ENCODE measurements around the gene GGT6.

DNA sequence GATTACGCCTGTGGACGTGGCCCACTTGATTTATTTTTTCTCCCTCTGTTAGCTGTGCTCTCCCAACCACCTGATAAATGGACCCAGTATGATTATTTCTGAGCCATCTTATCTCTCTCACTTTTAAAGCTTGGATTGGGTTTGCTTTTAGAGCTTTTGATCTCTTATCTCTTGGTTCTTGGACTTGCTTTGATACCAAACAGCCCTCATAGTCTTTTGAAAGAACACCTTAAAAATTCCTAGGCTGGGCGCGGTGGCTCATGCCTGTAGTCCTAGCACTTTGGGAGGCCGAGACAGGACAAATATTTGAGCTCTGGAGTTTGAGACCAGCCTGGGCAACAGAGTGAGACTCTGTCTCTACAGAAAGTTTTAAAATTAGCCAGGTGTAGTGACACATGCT lies 49.8 kb upstream of the GGT6 start:
- TF ChIP-seq, protein P1, sequence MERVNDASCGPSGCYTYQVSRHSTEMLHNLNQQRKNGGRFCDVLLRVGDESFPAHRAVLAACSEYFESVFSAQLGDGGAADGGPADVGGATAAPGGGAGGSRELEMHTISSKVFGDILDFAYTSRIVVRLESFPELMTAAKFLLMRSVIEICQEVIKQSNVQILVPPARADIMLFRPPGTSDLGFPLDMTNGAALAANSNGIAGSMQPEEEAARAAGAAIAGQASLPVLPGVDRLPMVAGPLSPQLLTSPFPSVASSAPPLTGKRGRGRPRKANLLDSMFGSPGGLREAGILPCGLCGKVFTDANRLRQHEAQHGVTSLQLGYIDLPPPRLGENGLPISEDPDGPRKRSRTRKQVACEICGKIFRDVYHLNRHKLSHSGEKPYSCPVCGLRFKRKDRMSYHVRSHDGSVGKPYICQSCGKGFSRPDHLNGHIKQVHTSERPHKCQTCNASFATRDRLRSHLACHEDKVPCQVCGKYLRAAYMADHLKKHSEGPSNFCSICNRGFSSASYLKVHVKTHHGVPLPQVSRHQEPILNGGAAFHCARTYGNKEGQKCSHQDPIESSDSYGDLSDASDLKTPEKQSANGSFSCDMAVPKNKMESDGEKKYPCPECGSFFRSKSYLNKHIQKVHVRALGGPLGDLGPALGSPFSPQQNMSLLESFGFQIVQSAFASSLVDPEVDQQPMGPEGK (CRISPR knock-in tag; IDR thresholded peaks at IDR 0.05; ENCODE audit: borderline replicate concordance) = no peak
- TF ChIP-seq OSR1 (CRISPR knock-in tag; IDR thresholded peaks at IDR 0.05) (no peak), ARNTL (CRISPR knock-in tag; IDR thresholded peaks at IDR 0.05; ENCODE audit: borderline replicate concordance, low read depth) (no peak)
- TF ChIP-seq, protein P2, sequence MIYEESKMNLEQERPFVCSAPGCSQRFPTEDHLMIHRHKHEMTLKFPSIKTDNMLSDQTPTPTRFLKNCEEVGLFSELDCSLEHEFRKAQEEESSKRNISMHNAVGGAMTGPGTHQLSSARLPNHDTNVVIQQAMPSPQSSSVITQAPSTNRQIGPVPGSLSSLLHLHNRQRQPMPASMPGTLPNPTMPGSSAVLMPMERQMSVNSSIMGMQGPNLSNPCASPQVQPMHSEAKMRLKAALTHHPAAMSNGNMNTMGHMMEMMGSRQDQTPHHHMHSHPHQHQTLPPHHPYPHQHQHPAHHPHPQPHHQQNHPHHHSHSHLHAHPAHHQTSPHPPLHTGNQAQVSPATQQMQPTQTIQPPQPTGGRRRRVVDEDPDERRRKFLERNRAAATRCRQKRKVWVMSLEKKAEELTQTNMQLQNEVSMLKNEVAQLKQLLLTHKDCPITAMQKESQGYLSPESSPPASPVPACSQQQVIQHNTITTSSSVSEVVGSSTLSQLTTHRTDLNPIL (CRISPR knock-in tag; IDR thresholded peaks at IDR 0.05; ENCODE audit: low read depth) = no peak
- TF ChIP-seq, protein P3, sequence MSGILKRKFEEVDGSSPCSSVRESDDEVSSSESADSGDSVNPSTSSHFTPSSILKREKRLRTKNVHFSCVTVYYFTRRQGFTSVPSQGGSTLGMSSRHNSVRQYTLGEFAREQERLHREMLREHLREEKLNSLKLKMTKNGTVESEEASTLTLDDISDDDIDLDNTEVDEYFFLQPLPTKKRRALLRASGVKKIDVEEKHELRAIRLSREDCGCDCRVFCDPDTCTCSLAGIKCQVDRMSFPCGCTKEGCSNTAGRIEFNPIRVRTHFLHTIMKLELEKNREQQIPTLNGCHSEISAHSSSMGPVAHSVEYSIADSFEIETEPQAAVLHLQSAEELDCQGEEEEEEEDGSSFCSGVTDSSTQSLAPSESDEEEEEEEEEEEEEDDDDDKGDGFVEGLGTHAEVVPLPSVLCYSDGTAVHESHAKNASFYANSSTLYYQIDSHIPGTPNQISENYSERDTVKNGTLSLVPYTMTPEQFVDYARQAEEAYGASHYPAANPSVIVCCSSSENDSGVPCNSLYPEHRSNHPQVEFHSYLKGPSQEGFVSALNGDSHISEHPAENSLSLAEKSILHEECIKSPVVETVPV (CRISPR knock-in tag; IDR thresholded peaks at IDR 0.05) = no peak

Data from SK-N-SH treated with all-trans-retinoic acid at 6 μM for 48 hours (cell line).